Muscle layer of colon (tissue), 2 donors: Measurements from ENCODE around the gene PKD2L2.
"Not testable (repeated sequence)": the region's sequence is repeated elsewhere in the genome, so short reads cannot be mapped to it uniquely, and the experiment has no call there.

Source experiments
- H3K27ac ChIP-seq: one replicate; pipeline ENCODE4 v1.7.0; 2013; ENCODE audit warnings: low read depth, mild to moderate bottlenecking, low read length, moderate library complexity
- H3K27me3 ChIP-seq, 2 donors: one replicate each; pipeline ENCODE4 v1.7.0; 2013; ENCODE audit warnings: low read length in 2 of 2, mild to moderate bottlenecking in 2 of 2; ENCODE audit not compliant: insufficient read depth in 2 of 2, control insufficient read depth in 1 of 2
- H3K36me3 ChIP-seq: one replicate; pipeline ENCODE4 v1.7.0; 2013; ENCODE audit warnings: mild to moderate bottlenecking, low read length; ENCODE audit not compliant: insufficient read depth
- H3K4me1 ChIP-seq: one replicate; pipeline ENCODE4 v1.7.0; 2013; ENCODE audit warnings: mild to moderate bottlenecking, low read length; ENCODE audit not compliant: insufficient read depth
- H3K4me3 ChIP-seq, 2 donors: one replicate each; pipeline ENCODE4 v1.7.0; 2013; ENCODE audit warnings: low read length in 2 of 2, low read depth in 1 of 2, mild to moderate bottlenecking in 1 of 2, moderate library complexity in 1 of 2
- H3K9ac ChIP-seq: one replicate; pipeline ENCODE4 v1.7.0; 2013; ENCODE audit warnings: low read length
- H3K9me3 ChIP-seq: one replicate; pipeline ENCODE4 v1.7.0; 2013; ENCODE audit warnings: mild to moderate bottlenecking, low read length
- donor health status: abdominal sarcoma.
- donor health status: Adenocarcinoma of cecum.

PKD2L2 gene

DNA sequence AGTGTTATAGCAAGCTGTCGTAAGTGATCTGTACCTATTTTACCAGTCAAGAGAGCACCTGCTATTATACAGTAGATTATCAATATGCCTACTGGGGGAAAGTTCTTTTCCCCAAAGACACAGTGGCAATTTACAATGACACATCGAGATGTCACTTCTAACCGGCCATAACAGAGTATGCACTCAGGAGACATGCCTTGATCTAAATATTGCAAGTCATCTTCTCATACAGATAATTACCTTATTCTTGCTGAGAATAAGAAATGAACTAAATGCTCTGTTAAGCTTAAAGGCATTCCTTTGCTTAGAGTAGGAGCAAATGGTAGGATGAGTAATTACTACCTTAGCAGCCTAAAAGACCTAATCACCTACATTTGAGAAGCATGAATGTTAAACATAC is 71.6 kb downstream of the PKD2L2 start:
- Histone ChIP-seq H3K9me3 (no peaks in the 10 kb centered on the region), H3K4me1 (no peaks in the 10 kb centered on the region), H3K27me3 (no peaks in the 10 kb centered on the region), H3K4me3 (no peak overlapping the region), H3K36me3 (peaks cover 10% of the 10 kb centered on the region), H3K27ac (no peak overlapping the region), H3K9ac (no peak overlapping the region)

DNA sequence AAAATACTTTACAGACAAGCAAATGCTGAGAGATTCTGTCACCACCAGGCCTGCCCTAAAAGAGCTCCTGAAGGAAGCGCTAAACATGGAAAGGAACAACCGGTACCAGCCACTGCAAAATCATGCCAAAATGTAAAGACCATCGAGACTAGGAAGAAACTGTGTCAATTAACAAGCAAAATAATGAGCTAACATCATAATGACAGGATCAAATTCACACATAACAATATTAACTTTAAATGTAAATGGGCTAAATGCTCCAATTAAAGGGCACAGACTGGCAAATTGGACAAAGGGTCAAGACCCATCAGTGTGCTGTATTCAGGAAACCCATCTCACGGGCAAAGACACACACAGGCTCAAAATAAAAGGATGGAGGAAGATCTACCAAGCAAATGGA is 81.1 kb downstream of the PKD2L2 start:
- H3K36me3 ChIP-seq, H3K4me3 ChIP-seq, H3K27ac ChIP-seq, H3K9me3 ChIP-seq, H3K27me3 ChIP-seq, H3K4me1 ChIP-seq, H3K9ac ChIP-seq: not testable (repeated sequence)

- H3K9me3 ChIP-seq = no peaks in the 10 kb centered on the region
- no peak overlapping the region for H3K9ac ChIP-seq
- H3K27ac ChIP-seq = no peak overlapping the region
- H3K4me1 ChIP-seq = no peaks in the 10 kb centered on the region
- H3K4me3 ChIP-seq = no peak overlapping the region
- H3K27me3 ChIP-seq = no peaks in the 10 kb centered on the region
- H3K36me3 ChIP-seq = peaks cover 4% of the 10 kb centered on the region
Observed at GRCh38 chr5:137975208-137975607, 86.0 kb downstream of the PKD2L2 start.

DNA sequence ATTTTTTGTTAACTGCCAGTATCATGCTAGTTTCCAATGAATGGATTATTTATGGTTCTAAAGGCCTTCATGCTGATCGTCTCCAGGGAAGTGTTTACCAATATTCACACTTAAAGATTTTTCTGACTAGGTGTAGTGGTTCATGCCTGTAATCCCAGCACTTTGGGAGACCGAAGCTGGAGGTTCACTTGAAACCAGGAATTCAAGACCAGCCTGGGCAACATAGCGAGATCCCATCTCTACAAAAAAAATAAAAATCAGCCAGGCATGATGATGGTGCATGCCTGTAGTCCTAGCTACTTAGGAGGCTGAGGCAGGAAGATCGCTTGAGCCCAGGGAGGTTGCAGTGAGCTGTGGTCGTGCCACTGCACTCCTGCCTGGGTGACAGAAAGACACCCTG is 100.2 kb downstream of the PKD2L2 start:
- peaks cover 4% of the 10 kb centered on the region for H3K36me3 ChIP-seq
- H3K27me3 ChIP-seq = no peaks in the 10 kb centered on the region
- no peak overlapping the region for H3K4me3 ChIP-seq
- no peaks in the 10 kb centered on the region for H3K9me3 ChIP-seq
- no peak overlapping the region for H3K9ac ChIP-seq
- no peaks in the 10 kb centered on the region for H3K4me1 ChIP-seq
- H3K27ac ChIP-seq = no peak overlapping the region
